ENCODE measurements around the gene ISCA2.

The ISCA2 gene

DNA sequence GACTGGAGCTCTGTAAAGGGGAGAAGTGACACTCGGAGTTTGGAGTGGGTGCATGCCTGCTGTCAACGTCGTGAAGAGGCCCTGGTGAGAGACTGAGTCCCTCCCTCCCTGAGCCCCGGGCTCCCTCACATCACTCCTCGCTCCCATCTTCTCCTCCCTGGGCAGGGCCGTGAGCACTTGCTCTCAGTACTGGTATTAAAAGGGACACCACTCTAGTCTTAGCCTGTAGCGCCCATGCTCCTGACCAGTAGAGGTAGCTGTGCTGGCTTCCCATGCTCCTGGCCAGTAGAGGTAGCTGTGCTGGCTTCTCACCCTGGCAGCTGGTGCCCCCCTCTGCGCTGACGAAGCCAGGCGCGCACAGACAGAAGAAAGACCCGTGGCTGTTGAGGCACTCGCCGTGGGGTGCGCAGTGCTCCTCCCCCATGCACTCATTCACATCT is 14.7 kb downstream of the ISCA2 start:
- Histone ChIP-seq H3K4me1 (ENCODE audit: insufficient read depth, insufficient read length) (peaks cover 12% of the 10 kb centered on the region), H3K36me3 (ENCODE audit: insufficient read depth, insufficient read length, low read length) (peaks cover 9% of the 10 kb centered on the region), H3K4me3 (ENCODE audit: insufficient read length, low read depth) (no peak overlapping the region), H3K9me3 (ENCODE audit: insufficient read depth, low read length) (no peaks in the 10 kb centered on the region), H3K27me3 (ENCODE audit: insufficient read depth, insufficient read length) (no peaks in the 10 kb centered on the region), H3K9ac (ENCODE audit: insufficient read length, low read depth) (no peak overlapping the region)
- TF ChIP-seq SUZ12 (IDR thresholded peaks at IDR 0.05; ENCODE audit: extremely low read depth, insufficient read depth, insufficient read length) (no peak), ZNF274 (IDR thresholded peaks at IDR 0.05; ENCODE audit: low read depth, low read length) (no peak), YY1 (IDR thresholded peaks at IDR 0.05; ENCODE audit: insufficient read depth, insufficient read length) (no peak)
- no peak for DNase-seq (ENCODE audit: low read depth, low spot score)

DNA sequence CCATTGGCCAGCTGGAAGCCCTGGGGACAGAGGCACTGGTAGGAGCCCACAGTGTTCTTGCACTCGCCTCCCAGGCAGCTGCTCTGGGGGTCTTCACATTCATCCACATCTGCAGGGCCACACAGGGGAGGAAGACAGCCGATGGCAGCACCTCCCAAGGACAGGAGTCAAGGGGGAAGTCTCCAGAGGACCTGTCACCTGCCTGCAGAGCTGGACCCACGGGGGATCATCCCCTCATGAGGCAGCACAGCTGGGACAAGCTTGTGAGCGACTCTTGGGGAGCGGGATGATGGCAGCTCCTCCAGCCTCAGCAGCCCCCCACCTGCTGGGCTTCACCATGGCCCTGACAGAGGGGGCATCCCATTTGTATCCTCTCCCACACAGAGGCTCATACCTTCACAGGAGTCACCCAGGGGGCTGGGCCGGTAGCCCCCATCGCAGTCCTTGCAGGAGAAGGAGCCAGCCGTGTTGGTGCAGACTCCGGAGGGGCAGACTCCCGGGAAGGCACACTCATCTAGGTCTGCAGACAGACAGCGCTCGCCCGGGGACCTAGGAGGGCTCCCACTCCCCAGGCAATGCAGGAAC is 15.4 kb downstream of the ISCA2 start:
- Histone ChIP-seq H3K27me3 (ENCODE audit: insufficient read depth, insufficient read length) (no peaks in the 10 kb centered on the region), H3K4me1 (ENCODE audit: insufficient read depth, insufficient read length) (peaks cover 12% of the 10 kb centered on the region), H3K4me3 (ENCODE audit: insufficient read length, low read depth) (no peak overlapping the region), H3K36me3 (ENCODE audit: insufficient read depth, insufficient read length, low read length) (peaks cover 7% of the 10 kb centered on the region), H3K9me3 (ENCODE audit: insufficient read depth, low read length) (no peaks in the 10 kb centered on the region), H3K9ac (ENCODE audit: insufficient read length, low read depth) (no peak overlapping the region)
- no peak for TF ChIP-seq ZNF274 (IDR thresholded peaks at IDR 0.05; ENCODE audit: low read depth, low read length)
- no peak for DNase-seq (ENCODE audit: low read depth, low spot score)

DNA sequence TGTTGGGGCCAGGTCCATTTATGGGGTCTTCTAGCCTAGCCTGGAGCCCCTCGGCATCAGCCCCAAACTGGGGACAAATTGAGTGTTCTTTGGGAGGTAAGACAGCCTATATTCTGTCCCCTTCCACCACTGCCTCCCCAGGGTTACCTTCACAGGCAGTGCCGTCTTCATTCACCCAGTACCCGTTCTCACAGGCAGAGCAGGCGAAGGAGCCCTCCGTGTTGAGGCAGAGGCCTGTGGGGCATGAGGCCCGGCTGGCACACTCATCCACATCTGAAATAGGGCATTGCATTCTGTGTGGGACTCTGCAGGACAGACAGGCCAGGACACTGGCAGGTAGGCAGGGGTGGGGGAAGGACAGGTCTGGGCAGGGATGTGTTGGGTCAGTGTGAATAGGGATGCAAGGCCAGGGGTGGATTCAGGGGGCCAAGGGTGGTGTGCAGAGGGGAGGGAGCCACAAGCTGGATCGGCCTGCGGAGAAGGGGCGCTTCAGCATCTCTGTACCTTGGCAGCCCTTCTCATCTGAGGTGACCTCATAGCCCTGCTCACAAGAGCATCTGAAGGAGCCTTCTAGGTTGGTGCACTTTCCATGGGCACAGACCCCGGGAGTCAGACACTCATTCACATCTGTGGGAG is 16.1 kb downstream of the ISCA2 start:
- Histone ChIP-seq H3K9ac (ENCODE audit: insufficient read length, low read depth) (no peak overlapping the region), H3K9me3 (ENCODE audit: insufficient read depth, low read length) (no peaks in the 10 kb centered on the region), H3K4me1 (ENCODE audit: insufficient read depth, insufficient read length) (peaks cover 10% of the 10 kb centered on the region), H3K36me3 (ENCODE audit: insufficient read depth, insufficient read length, low read length) (peaks cover 4% of the 10 kb centered on the region), H3K27me3 (ENCODE audit: insufficient read depth, insufficient read length) (no peaks in the 10 kb centered on the region), H3K4me3 (ENCODE audit: insufficient read length, low read depth) (no peak overlapping the region)
- TF ChIP-seq ZNF274 (IDR thresholded peaks at IDR 0.05; ENCODE audit: low read depth, low read length) (no peak), SUZ12 (IDR thresholded peaks at IDR 0.05; ENCODE audit: extremely low read depth, insufficient read depth, insufficient read length) (no peak), YY1 (IDR thresholded peaks at IDR 0.05; ENCODE audit: insufficient read depth, insufficient read length) (no peak)
- no peak for DNase-seq (ENCODE audit: low read depth, low spot score)

DNA sequence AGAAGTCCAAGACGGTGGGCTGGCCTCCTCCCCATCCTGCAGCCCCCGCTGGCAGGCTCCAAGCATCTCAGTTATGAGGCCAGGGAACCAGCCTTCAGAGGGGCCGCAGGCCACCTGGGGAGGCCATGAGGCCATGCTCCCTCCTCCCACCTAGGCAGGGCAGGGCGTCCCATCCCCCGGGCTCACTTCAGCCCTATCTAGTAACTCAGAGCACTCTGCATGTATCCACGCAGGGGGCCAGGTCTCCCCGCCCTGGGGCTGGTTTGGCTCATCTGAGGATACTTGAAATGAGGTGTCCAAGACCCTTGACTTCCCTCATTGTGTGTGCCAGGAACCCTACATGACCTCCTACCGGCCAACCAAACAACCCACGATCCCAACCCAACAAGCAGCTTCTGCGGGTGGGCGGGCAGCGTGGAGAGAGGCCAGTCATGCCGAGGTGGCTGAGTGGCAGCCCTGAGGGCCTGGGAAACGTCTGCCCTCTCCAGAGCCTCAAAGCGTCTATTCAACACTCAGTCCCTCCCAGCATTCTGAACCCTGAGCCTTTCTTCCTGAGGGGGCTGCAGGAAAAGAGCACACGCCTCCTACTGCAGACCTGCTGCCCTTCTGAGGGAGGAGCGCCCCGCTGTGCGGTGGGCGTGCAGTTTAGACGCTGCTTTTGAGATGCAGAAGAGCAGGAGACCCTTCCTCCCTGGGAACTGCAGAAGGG is 16.8 kb downstream of the ISCA2 start:
- no peaks in the 10 kb centered on the region for H3K9me3 ChIP-seq (ENCODE audit: insufficient read depth, low read length)
- peak; percentile 54 for DNase-seq (ENCODE audit: low read depth, low spot score)
- H3K4me3 ChIP-seq (ENCODE audit: insufficient read length, low read depth) = no peak overlapping the region
- peaks cover 3% of the 10 kb centered on the region for H3K36me3 ChIP-seq (ENCODE audit: insufficient read depth, insufficient read length, low read length)
- H3K9ac ChIP-seq (ENCODE audit: insufficient read length, low read depth) = no peak overlapping the region
- TF ChIP-seq ZNF274 (IDR thresholded peaks at IDR 0.05; ENCODE audit: low read depth, low read length) (no peak), SUZ12 (IDR thresholded peaks at IDR 0.05; ENCODE audit: extremely low read depth, insufficient read depth, insufficient read length) (no peak), YY1 (IDR thresholded peaks at IDR 0.05; ENCODE audit: insufficient read depth, insufficient read length) (no peak)
- H3K27me3 ChIP-seq (ENCODE audit: insufficient read depth, insufficient read length) = no peaks in the 10 kb centered on the region
- H3K4me1 ChIP-seq (ENCODE audit: insufficient read depth, insufficient read length) = peaks cover 10% of the 10 kb centered on the region

DNA sequence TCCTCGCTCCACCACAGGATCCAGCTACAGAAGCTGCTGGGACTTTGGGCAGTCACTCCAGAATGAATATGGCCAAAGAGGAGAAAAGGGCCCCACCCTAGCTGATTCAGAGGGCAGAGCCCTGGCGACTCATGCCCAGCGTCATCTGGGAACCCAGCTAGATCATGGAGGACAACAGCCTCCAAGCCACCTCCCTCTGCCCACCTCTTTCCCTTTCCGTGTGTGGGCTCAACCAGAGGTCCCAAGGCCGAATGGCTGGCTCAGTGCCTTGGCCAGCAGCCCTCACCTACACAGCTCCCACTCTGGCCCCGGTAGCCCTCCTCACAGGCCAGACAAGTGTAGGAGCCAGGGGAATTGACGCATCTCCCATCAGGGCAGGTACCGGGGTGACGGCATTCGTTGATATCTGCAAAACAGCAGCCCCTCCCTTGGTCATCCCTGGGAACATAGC is 17.4 kb downstream of the ISCA2 start:
- H3K9me3 ChIP-seq (ENCODE audit: insufficient read depth, low read length) = no peaks in the 10 kb centered on the region
- no peak overlapping the region for H3K4me3 ChIP-seq (ENCODE audit: insufficient read length, low read depth)
- peaks cover 12% of the 10 kb centered on the region for H3K4me1 ChIP-seq (ENCODE audit: insufficient read depth, insufficient read length)
- no peak overlapping the region for H3K9ac ChIP-seq (ENCODE audit: insufficient read length, low read depth)
- TF ChIP-seq SUZ12 (IDR thresholded peaks at IDR 0.05; ENCODE audit: extremely low read depth, insufficient read depth, insufficient read length) (no peak), YY1 (IDR thresholded peaks at IDR 0.05; ENCODE audit: insufficient read depth, insufficient read length) (no peak), ZNF274 (IDR thresholded peaks at IDR 0.05; ENCODE audit: low read depth, low read length) (no peak)
- H3K36me3 ChIP-seq (ENCODE audit: insufficient read depth, insufficient read length, low read length) = peaks cover 3% of the 10 kb centered on the region
- DNase-seq (ENCODE audit: low read depth, low spot score) = no peak
- H3K27me3 ChIP-seq (ENCODE audit: insufficient read depth, insufficient read length) = no peaks in the 10 kb centered on the region

DNA sequence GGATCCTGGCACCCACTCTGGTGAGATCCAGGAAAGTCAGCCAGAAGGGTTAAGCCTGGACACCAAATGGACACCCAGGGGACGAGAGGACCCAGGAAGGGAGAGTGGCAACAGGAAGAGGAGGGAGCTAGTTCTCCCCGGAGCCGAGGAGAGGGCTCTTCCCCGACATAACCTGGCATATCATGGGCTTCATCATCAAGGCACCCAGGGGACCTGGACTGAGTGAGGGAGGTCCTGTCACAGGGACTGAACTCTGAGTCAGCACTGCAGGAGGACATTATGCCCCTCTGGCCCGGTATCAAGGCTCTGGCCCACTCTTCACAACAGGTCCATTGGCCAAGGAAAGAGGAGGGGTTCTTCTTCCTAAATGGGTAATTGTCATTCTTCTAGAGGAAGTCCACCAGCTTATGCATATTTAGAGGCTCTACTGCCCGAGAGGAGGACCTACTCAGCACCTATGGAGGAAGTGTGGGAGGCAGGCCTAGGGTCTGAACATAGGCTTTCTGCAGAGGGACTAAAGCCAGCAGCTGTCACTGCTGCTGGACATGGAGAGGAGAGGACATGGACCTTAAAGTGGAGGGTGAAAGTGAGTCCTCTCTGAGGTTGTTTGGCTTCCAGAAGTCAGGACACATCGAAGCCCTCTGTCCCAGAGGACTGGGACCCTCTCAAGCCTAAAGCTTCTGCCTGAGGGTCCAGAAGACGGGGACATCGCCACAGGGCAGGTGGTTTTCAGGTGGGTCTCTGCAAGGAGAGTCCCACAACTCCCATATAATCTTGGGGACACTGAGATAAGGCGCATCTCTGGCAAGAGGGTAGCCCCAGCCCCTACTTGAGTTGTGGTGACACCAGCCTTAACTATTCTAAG is 18.6 kb downstream of the ISCA2 start:
- Histone ChIP-seq H3K4me1 (ENCODE audit: insufficient read depth, insufficient read length) (peaks cover 13% of the 10 kb centered on the region), H3K4me3 (ENCODE audit: insufficient read length, low read depth) (no peak overlapping the region), H3K27me3 (ENCODE audit: insufficient read depth, insufficient read length) (no peaks in the 10 kb centered on the region), H3K9me3 (ENCODE audit: insufficient read depth, low read length) (no peaks in the 10 kb centered on the region), H3K9ac (ENCODE audit: insufficient read length, low read depth) (no peak overlapping the region), H3K36me3 (ENCODE audit: insufficient read depth, insufficient read length, low read length) (peaks cover 3% of the 10 kb centered on the region)
- TF ChIP-seq YY1 (IDR thresholded peaks at IDR 0.05; ENCODE audit: insufficient read depth, insufficient read length) (no peak), SUZ12 (IDR thresholded peaks at IDR 0.05; ENCODE audit: extremely low read depth, insufficient read depth, insufficient read length) (no peak), ZNF274 (IDR thresholded peaks at IDR 0.05; ENCODE audit: low read depth, low read length) (no peak)
- no peak for DNase-seq (ENCODE audit: low read depth, low spot score)

Measured in NT2/D1 (cell line).